ENCODE measurements around the gene RRP9. TPM values are rescaled to one million over a fixed set of nuclear protein-coding genes. Genes with fewer than 3 reads are reported as not detected.

Gene RRP9
- total and polyA plus RNA-seq, 2 donors (not counting 3 experiments of a cell fraction or from before 2014, with no cell fraction given): 26.0 to 30.1 TPM

DNA sequence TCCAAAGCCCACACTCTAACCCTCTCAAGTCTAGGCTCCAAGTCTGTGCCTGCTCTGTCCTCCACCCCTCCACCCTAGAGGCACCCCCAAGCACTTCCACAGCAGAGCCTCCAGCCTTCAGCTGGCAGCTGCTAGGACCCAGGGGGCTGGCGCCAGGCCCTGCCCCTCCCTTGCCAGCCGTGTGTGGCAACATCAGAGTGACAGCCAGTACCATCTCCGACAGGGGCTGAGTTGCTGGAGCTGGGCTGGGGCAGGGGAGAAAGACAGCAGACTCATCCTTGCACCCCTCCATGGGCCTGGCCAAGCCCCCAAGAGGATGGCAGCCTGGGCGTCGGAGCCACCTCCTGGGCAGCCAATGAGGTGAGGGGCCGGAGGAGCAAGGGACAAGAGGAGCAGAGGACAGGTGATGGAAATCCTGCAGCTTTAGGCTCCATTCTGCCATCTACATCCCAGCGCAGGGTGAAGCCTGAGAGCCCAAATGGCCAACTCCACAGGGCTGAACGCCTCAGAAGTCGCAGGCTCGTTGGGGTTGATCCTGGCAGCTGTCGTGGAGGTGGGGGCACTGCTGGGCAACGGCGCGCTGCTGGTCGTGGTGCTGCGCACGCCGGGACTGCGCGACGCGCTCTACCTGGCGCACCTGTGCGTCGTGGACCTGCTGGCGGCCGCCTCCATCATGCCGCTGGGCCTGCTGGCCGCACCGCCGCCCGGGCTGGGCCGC, 13.6 kb upstream of the RRP9 start, which contains the start of gene GPR62:
GPR62 (plus strand) TSS at position 207 of the 718 bp plus-strand sequence; CDS start at position 479, 272 bp downstream.
- TF ChIP-seq POLR2AphosphoS5 (IDR thresholded peaks at IDR 0.05; ENCODE audit: insufficient read depth, low read depth, low read length) (peak; percentile 12), GATA2 (IDR thresholded peaks at IDR 0.05; ENCODE audit: insufficient read depth, insufficient read length, low read depth, low read length) (no peak), JUN (IDR thresholded peaks at IDR 0.05; ENCODE audit: borderline replicate concordance, insufficient read depth, insufficient read length, low read depth) (no peak)
- Histone ChIP-seq H3K27me3 (ENCODE audit: control insufficient read depth in 2 of 2, insufficient read depth in 2 of 2, low read length in 2 of 2) (peaks cover 7 to 13% of the 10 kb centered on the region in 2 experiments), H3K4me1 (ENCODE audit: control insufficient read depth, extremely low read depth, insufficient read depth, low read length) (no peaks in the 10 kb centered on the region), H3K4me3 (replicated peaks in 1 of 3; ENCODE audit: insufficient read depth in 1 of 3, low read depth in 1 of 3, low read length in 3 of 3) (peak within 1 kb of the TSS in 2 of 3 experiments; percentile 5 to 10), H3K36me3 (ENCODE audit: control insufficient read depth in 2 of 2, extremely low read depth in 1 of 2, insufficient read depth in 2 of 2, low read length in 2 of 2) (peaks cover 0 to 2% of the 10 kb centered on the region in 2 experiments), H3K9me3 (replicated peaks; ENCODE audit: control insufficient read depth, insufficient read depth, low read length) (no peaks in the 10 kb centered on the region), H3K79me2 (ENCODE audit: control insufficient read depth, insufficient read depth, low read length) (no peaks in the 10 kb centered on the region), H2AFZ (ENCODE audit: low read depth, low read length) (peak within 1 kb of the TSS; percentile 85), H4K20me1 (replicated peaks; ENCODE audit: control insufficient read depth, extremely low read depth, insufficient read depth, low read length) (no peaks in the 10 kb centered on the region), H3K4me2 (ENCODE audit: insufficient read depth, low read length) (peak within 1 kb of the TSS; percentile 67), H3K9me1 (replicated peaks; ENCODE audit: control insufficient read depth, extremely low read depth, insufficient read depth, low read length) (no peaks in the 10 kb centered on the region), H3K27ac (ENCODE audit: insufficient read depth, low read depth, low read length) (no peak within 1 kb of the TSS), H3K9ac (replicated peaks; ENCODE audit: extremely low read depth, insufficient read depth, low read length) (no peak within 1 kb of the TSS)
- no TSS peak for BruUV-seq (replicated peaks)
- FAIRE-seq: no peak
- POLR2A ChIA-PET: no interaction called here
- CTCF ChIA-PET: no interaction called here
- no peak for DNase-seq (ENCODE audit: low read depth, low spot score)
- dilution Hi-C loops (cut with MboI; ENCODE audit: extremely low pct_ligation_motif_present, low sequenced_read_pairs): no loop called here
- intact Hi-C loops (cut with micrococcal nuclease): no loop called here

DNA sequence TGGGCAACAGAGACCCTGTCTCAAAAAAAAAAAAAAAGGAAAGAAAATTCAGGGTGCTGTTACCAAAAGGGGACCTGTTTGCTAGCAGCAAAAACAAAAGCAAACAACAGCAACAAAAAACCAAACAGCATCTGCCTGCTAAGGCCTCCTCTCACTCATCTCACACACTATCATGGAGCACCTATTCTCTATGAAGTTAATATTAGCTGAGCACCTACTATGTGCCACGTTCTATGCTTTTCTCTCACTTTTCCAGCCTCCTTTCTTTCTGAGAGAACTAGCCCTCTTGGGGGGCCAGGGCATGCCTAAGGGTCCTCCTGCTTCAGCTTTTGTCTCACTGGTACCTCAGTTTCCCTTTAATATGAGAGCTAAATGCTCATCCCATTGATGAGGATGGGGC, 13.0 kb upstream of the RRP9 start:
- no peaks in the 10 kb centered on the region for H4K20me1 ChIP-seq (replicated peaks; ENCODE audit: control insufficient read depth, extremely low read depth, insufficient read depth, low read length)
- ChIA-PET CTCF (no interaction called here), POLR2A (no interaction called here)
- no peak for TF ChIP-seq FOS (IDR thresholded peaks at IDR 0.05; ENCODE audit: borderline replicate concordance, insufficient read depth, low read length)
- TF ChIP-seq JUN (IDR thresholded peaks at IDR 0.05; ENCODE audit: borderline replicate concordance, insufficient read depth, insufficient read length, low read depth): no peak
- TF ChIP-seq EZH2 (IDR thresholded peaks at IDR 0.05; ENCODE audit: borderline replicate concordance, low read depth, low read length, severe bottlenecking): no peak
- no peak for TF ChIP-seq MYC (IDR thresholded peaks at IDR 0.05; ENCODE audit: low read depth, low read length)
- no peak for TF ChIP-seq POLR2AphosphoS5 (IDR thresholded peaks at IDR 0.05; ENCODE audit: insufficient read depth, low read depth, low read length)
- no peak for TF ChIP-seq GATA2 (IDR thresholded peaks at IDR 0.05; ENCODE audit: insufficient read depth, insufficient read length, low read depth, low read length)
- no peak for TF ChIP-seq CTCF (IDR thresholded peaks at IDR 0.05; ENCODE audit: extremely low read depth in 1 of 2, insufficient read depth in 1 of 2, low read depth in 1 of 2, low read length in 2 of 2)
- no peak for TF ChIP-seq POLR2A (IDR thresholded peaks at IDR 0.05; ENCODE audit: low read depth, low read length)
- TF ChIP-seq, protein P1, sequence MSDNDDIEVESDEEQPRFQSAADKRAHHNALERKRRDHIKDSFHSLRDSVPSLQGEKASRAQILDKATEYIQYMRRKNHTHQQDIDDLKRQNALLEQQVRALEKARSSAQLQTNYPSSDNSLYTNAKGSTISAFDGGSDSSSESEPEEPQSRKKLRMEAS (IDR thresholded peaks at IDR 0.05; ENCODE audit: insufficient read depth, insufficient read length): no peak
- H3K4me3 ChIP-seq (replicated peaks in 1 of 3; ENCODE audit: insufficient read depth in 1 of 3, low read depth in 1 of 3, low read length in 3 of 3): no peak overlapping the region
- H3K9ac ChIP-seq (replicated peaks; ENCODE audit: extremely low read depth, insufficient read depth, low read length): no peak overlapping the region
- peaks cover 7 to 13% of the 10 kb centered on the region in 2 experiments for H3K27me3 ChIP-seq (ENCODE audit: control insufficient read depth in 2 of 2, insufficient read depth in 2 of 2, low read length in 2 of 2)
- no peaks in the 10 kb centered on the region for H3K4me1 ChIP-seq (ENCODE audit: control insufficient read depth, extremely low read depth, insufficient read depth, low read length)
- no peak for DNase-seq (ENCODE audit: low read depth, low spot score)
- no peaks in the 10 kb centered on the region for H3K79me2 ChIP-seq (ENCODE audit: control insufficient read depth, insufficient read depth, low read length)
- intact Hi-C loops (cut with micrococcal nuclease): no loop called here
- no peaks in the 10 kb centered on the region for H3K9me3 ChIP-seq (replicated peaks; ENCODE audit: control insufficient read depth, insufficient read depth, low read length)
- FAIRE-seq: no peak
- H3K27ac ChIP-seq (ENCODE audit: insufficient read depth, low read depth, low read length): no peak overlapping the region
- dilution Hi-C loops (cut with MboI; ENCODE audit: extremely low pct_ligation_motif_present, low sequenced_read_pairs): no loop called here
- BruUV-seq (replicated peaks): no TSS peak
- peaks cover 0 to 2% of the 10 kb centered on the region in 2 experiments for H3K36me3 ChIP-seq (ENCODE audit: control insufficient read depth in 2 of 2, extremely low read depth in 1 of 2, insufficient read depth in 2 of 2, low read length in 2 of 2)
- H2AFZ ChIP-seq (ENCODE audit: low read depth, low read length): no peak overlapping the region
- no peak overlapping the region for H3K4me2 ChIP-seq (ENCODE audit: insufficient read depth, low read length)
- no peaks in the 10 kb centered on the region for H3K9me1 ChIP-seq (replicated peaks; ENCODE audit: control insufficient read depth, extremely low read depth, insufficient read depth, low read length)

Measured in endothelial cell of umbilical vein (primary cell).